GM08714 (cell line): ENCODE measurements around the gene DPY19L1.

Experiments used
- H3K4me3 ChIP-seq: fragments of 200-500 bp; sonication (Bioruptor generic); 2 replicates; pipeline ENCODE4 v1.5.1; 2014; ENCODE audit warnings: mild to moderate bottlenecking, low read length, inconsistent platforms
- ZNF274 ChIP-seq: IDR thresholded peaks from 2 replicates; pipeline ENCODE4 v1.6.1; 2012; ENCODE audit warnings: mild to moderate bottlenecking, low read depth, low read length

The DPY19L1 gene

GRCh38 chr7:35039343-35039742, 2.1 kb upstream of the DPY19L1 start:
- H3K4me3 ChIP-seq = no peak overlapping the region
- no peak for TF ChIP-seq ZNF274

- no peak for TF ChIP-seq ZNF274
- peak overlapping the region; percentile 72 for H3K4me3 ChIP-seq
These were observed 1.1 kb upstream of the DPY19L1 start for GRCh38 chr7:35038354-35038753.

GRCh38 chr7:35037526-35038341, 449 bp upstream of the DPY19L1 start:
- peak overlapping the region; percentile 72 for H3K4me3 ChIP-seq
- TF ChIP-seq ZNF274 = no peak

- H3K4me3 ChIP-seq = peak overlapping the region; percentile 89
- TF ChIP-seq ZNF274 = no peak
These were observed 719 bp downstream of the DPY19L1 start for GRCh38 chr7:35036361-35037171.

GRCh38 chr7:35035511-35035961, 1.7 kb downstream of the DPY19L1 start:
- H3K4me3 ChIP-seq = peak overlapping the region; percentile 89
- no peak for TF ChIP-seq ZNF274

- no peak overlapping the region for H3K4me3 ChIP-seq
- TF ChIP-seq ZNF274 = no peak
These were observed 5.1 kb downstream of the DPY19L1 start for GRCh38 chr7:35032166-35032565.

- TF ChIP-seq ZNF274 = no peak
- no peak overlapping the region for H3K4me3 ChIP-seq
These were observed 6.4 kb downstream of the DPY19L1 start for GRCh38 chr7:35030848-35031247.

- no peak overlapping the region for H3K4me3 ChIP-seq
- TF ChIP-seq ZNF274 = no peak
These were observed 8.0 kb downstream of the DPY19L1 start for GRCh38 chr7:35029311-35029710.

- no peak for TF ChIP-seq ZNF274
- H3K4me3 ChIP-seq = no peak overlapping the region
These were observed 11.1 kb downstream of the DPY19L1 start for GRCh38 chr7:35026150-35026549.

GRCh38 chr7:35025369-35025870, 11.9 kb downstream of the DPY19L1 start:
- H3K4me3 ChIP-seq = no peak overlapping the region
- no peak for TF ChIP-seq ZNF274

- no peak overlapping the region for H3K4me3 ChIP-seq
- no peak for TF ChIP-seq ZNF274
These were observed 13.0 kb downstream of the DPY19L1 start for GRCh38 chr7:35024298-35024697.

GRCh38 chr7:35022725-35023124, 14.6 kb downstream of the DPY19L1 start:
- no peak overlapping the region for H3K4me3 ChIP-seq
- TF ChIP-seq ZNF274 = no peak

GRCh38 chr7:35021445-35021844, 15.8 kb downstream of the DPY19L1 start:
- TF ChIP-seq ZNF274 = no peak
- no peak overlapping the region for H3K4me3 ChIP-seq

GRCh38 chr7:35019801-35020200, 17.5 kb downstream of the DPY19L1 start:
- H3K4me3 ChIP-seq = no peak overlapping the region
- TF ChIP-seq ZNF274 = no peak

- no peak for TF ChIP-seq ZNF274
- no peak overlapping the region for H3K4me3 ChIP-seq
These were observed 18.0 kb downstream of the DPY19L1 start for GRCh38 chr7:35019179-35019729.
